Stimulated activated CD4-positive, alpha-beta T cell treated with anti-CD3 and anti-CD28 coated beads, Interleukin-2, amount 100 ng/mL, for 24 hours (primary cell): Measurements from ENCODE around the gene ZNF579.
A peak's percentile ranks its signal among the peaks of the same experiment; 100 is the strongest.

ENCODE experiments used
- DNase-seq, 2 donors: peaks; one replicate each; pipeline ENCODE4 v3.0.0-alpha.2; 2020

Gene ZNF579, protein sequence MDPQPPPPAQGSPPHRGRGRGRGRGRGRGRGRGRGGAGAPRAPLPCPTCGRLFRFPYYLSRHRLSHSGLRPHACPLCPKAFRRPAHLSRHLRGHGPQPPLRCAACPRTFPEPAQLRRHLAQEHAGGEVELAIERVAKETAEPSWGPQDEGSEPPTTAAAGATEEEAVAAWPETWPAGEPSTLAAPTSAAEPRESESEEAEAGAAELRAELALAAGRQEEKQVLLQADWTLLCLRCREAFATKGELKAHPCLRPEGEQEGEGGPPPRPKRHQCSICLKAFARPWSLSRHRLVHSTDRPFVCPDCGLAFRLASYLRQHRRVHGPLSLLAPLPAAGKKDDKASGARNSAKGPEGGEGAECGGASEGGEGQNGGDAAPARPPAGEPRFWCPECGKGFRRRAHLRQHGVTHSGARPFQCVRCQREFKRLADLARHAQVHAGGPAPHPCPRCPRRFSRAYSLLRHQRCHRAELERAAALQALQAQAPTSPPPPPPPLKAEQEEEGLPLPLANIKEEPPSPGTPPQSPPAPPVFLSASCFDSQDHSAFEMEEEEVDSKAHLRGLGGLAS

DNA sequence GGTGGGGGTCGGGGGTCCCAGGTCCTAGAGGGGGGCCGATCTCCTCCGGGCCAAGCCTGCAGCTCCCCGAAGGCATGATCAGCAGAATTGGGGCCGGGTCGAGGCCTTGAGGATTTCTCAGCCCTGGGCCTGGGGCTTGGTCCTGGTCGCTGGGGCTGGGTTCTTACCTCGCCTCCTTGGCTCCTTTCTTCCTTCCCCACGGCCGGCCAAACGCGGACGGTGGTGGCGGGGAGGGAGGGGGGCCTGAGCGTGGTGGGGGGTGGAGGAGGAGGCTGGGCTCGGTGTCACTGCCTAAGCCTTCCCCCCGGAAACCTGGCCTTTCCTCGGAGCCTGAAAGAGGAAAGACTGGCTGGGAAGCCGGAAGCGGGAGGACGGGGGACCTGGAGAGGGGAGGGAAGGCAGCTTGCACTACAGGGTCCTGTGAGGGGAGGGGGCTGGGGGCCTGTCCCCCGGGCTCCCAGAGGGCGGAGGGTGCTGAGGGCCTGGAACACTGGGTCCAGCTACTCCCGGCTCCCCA, at the start of gene ZNF579:
Gene ZNF579, minus strand, starts transcription at position 221 of the 517 bp plus-strand sequence. CDS start 1,209 bp downstream, outside the sequence.
- peak; percentile 87 to 88 for DNase-seq

DNA sequence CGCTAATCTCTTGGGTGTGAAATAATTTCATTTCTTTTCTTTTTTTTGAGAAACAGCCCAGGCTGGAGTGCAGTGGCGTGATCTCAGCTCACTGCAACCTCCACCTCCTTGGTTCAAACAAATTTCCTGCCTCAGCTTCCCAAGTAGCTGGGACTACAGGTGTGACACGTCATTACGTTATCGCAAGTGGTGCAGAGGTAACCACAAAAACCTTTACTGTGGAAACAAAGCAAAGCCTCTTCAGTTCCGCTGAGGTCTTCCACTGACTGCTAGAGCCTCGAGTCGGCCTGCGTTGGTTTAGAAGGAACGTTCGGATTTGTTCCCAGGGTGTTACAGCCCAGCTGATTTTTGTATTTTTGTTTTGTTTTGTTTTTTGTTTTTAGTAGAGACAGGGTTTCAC, 45.7 kb upstream of the ZNF579 start:
- DNase-seq = peak; percentile 42 to 55

DNA sequence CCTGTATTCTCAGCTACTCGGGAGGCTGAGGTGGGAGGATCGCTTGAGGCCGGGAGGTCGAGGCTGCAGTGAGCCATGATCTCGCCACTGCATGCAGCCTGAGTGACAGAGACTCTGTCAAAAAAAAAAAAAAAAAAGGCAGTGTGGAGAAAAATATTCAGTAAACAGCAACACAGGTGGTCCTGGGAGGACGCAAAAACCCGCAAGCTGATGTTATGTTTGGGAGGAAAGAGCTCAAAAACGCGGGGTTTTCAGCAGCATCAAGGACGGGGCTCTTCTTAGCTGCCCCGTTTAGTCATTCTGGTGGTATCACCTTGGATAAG, 44.3 kb upstream of the ZNF579 start:
- no peak for DNase-seq

DNA sequence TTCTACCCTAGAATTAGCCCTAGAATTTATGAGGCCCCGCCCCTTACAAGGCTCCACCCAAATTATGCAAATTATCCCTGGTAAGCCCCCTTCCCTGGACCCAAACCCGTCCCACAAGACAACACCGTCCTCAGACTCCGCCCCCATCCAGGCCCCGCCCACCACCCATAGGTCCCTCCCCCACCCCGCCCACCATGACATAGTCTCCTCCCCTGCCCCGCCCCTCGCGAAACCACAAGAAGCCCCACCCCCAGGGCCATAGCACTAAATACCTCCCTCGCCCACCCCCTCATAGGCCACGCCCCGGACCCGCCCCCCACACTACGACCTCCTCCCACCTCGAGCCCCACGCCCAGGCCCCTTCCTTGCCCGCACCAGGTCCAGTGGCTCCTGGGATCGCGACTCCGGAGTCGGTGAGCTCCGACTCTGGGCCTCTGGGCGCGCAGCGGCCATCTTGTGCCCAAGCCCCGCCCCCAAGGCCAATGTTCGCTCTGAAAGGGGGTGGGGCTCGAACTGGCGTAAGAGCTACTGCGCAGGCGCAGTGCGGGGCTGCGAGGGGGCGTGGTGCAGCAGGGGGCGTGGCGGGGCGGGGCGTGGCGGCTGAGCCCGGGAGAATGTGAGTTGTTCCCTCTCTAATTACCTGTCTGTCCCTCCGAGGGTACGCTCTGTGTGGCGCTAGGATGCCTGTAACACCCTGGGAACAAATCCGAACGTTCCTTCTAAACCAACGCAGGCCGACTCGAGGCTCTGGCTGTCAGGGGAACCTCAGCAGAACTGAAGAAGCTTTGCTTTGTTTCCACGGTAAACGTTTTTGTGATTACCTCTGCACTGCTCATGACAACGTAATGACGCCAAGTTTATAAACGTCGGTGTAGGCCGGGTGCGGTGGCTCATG, 43.7 kb upstream of the ZNF579 start, which contains the start of gene ZNF784:
Gene ZNF784, minus strand, starts transcription at position 458 of the 895 bp plus-strand sequence. Its CDS starts 5 bp downstream, at position 453.
- DNase-seq = peak; percentile 94 to 95

DNA sequence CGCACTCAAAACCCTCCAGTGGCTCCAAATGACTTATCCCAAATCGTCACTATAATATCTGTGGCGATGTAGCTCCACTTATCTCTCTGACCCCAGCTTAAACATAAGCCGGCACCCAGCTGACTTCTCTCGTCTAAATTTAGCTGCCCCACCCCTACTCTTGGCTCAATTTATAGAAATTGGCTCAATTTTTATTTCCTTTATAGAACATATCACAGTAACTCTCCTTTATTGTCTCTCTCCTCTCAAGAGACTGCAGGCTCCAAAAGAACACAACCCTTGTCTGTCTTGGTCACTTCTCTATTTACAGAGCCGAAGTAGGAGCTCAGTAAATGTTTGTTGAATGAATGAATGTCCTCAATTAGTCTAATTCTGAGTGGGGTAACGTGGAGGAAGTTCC, 42.9 kb upstream of the ZNF579 start:
- no peak for DNase-seq

DNA sequence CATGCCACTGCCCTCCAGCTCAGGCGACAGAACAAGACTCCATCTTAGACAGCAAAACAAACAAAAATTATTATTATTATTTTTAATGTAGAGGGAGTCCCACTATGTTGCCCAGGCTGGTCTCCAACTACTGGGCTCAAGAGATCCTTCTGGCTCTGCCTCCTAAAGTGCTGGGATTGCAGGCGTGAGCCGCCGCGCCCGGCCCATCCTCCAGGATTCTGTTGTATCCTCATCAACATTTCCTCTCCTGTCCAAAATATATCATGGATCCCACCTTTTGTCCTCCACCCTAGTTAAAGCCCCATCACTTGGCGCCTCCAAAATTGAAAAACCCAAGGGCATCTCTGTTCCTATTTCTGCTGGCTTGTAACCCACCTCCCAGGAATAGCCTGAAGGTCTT, 42.5 kb upstream of the ZNF579 start:
- DNase-seq = no peak

DNA sequence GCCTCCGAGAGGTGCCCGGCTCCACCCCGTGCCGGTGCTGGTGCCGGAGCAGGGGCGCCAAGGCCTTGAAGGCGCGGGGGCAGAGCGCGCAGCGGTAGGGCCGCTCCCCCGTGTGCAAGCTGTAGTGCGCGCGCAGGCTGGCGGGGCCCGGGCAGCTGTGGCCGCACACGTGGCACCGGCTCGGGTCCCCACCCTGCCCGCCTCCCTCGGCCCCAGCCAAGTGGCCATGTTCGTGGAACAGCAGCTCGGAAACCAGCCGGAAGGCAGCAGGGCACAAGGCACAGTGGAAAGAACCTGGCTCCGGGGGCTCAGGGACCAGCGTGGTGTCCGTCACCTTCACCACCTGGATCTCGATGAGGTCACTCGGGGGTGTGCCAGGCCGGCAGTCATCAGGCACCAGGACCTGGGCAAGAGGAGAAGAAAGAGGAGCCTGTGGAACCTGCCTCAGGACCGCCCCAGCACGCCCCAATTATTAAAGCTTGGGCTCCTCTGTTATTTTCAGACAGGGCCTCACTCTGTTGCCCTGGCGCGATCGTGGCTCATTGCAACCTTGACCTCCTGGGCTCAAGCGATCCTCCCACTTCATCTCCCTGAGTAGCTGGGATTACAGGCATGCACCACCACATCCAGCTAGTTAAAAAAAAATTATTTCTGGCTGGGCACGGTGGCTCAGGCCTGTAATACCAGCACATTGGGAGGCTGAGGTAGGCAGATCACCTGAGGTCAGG, 41.8 kb upstream of the ZNF579 start:
- no peak for DNase-seq

DNA sequence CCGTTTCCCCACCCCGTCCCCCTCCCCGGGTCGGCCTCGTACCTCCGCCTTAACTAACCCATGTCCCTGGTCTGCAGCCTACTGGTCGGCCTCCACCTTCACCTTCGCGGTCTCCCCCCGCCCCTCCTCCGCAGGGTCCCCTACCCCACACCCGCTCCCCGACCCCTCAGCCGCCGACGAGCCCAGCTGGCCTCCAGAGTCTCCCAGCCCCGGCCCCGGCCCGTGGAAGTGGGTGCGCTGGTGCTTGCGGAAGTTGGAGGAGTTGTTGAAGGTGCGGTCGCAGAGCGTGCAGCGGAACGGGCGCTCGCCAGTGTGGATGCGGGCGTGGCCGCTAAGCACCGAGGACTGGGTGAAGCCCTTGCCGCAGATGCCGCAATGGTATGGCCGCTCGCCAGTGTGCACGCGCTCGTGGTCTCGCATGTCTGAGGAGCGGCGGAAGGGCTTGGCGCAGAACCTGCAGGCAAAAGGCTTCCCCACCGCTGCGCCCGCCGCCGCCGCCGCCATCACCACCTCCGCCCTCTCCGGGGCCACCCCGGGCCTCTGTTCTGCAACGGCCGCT, 41.1 kb upstream of the ZNF579 start:
- DNase-seq = no peak

DNA sequence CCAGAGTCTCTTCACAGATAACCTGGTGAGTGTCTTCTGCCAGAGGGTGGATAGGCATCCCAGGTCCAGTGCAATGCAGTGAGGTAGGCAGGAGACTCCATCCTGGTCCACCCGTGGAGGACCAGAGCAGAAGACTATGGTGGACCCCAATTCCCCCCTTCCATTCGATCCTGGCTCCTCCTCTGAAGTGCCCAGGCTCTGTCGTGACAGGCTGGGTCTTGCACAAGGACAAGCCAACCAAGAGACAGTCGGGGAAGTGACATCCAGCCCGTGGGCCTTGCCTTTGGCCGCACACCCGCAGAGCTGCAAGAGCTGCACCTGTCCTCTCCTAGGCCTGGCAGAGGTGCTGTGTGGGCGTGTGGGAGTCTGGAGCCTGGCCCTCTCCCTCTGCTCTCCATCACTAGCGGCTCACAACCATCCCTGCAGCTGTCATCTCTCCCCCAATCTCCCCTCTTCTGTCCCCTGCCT, 40.6 kb upstream of the ZNF579 start:
- DNase-seq = no peak

DNA sequence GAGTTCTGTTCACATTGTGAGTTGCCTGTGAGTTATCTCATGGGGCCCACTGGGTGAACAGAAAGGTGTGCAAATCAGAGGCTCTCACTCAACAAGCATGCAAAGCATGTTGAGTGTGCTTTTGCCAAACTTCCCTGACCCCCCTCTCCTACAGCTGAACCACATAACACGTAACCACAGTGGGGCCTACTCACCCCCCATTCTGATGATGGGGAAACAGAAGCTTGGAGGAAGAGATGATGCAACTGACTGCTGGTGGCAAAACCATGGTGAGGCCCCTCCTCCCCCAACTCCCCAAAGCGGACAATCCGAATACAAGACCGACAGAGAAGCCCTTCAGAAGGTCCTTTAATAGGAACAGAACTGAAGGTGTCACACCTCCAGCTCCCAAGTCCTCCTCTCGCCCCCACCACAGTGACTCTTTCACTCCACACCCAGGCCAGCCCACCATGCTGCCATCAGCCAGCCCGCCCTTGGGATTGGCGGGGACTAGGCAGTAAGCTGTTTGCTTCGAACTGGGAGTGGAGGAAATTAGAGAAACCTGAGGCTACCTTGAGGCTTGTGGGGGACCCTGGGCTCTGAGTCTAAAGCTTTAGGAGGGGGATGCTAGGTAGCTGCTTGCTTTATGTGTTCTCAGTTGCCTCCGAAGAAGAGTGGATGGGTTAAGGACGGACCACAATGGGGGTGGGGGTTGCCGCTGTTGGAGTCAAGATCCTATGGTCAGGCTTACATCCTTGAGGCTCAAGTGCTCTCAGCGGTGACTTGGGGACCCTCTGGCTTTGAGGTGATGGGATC, 40.0 kb upstream of the ZNF579 start:
- no peak for DNase-seq

DNA sequence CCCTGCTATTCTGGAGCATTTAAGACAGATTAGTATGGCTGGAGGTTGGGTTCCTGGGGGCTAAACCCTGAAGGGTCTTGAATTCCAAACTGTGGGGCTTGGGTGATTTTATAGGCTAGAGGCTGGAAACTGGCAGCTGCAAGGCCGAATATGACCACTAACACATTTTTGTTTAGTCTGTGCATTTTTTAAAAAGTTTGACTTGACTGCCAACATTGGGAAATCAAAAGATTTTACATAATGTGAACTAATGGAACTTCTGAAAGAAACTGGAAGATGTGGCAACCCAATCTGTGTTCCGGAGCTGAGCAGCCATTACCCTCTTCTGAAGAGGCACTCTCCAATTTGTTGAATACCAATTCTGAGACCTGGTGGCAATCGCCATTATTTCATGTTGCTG, 38.6 kb upstream of the ZNF579 start:
- DNase-seq = no peak

DNA sequence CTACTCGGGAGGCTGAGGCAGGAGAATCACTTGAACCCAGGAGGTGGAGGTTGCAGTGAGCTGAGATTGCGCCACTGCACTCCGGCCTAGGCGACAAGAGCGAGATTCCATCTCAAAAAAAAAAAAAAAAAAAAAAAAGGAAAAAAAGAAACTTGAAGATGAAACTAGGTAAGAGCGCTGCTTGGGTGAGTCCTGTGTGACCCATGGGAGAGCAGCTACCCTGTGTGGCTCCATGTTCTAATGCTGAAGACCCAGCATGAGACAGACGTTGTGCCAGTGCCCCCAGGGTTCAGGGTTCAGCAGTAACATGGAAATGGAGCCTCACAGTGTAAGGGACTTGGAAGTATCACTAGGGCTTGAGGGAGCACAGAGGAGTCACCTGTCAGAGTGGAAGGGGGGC, 37.8 kb upstream of the ZNF579 start:
- DNase-seq = no peak

DNA sequence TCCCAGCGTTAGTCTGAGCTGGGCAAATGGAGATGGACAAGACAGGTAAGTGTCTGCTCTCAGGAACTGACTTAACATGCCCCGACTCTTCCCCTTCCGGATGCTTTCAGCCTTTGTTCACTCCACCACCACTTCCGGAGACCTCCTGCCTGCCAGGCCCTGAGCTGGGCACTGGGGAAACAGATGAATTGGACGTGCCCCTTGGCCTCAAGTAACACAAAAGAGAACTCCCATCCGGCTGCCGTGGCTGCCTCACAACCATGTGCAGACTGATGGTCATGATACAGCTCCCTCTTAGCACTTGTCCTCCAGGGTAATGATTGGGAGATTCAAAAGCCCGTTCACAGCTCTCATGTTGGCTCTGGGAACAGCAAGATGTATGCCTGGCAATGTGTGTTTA, 36.8 kb upstream of the ZNF579 start:
- no peak for DNase-seq

DNA sequence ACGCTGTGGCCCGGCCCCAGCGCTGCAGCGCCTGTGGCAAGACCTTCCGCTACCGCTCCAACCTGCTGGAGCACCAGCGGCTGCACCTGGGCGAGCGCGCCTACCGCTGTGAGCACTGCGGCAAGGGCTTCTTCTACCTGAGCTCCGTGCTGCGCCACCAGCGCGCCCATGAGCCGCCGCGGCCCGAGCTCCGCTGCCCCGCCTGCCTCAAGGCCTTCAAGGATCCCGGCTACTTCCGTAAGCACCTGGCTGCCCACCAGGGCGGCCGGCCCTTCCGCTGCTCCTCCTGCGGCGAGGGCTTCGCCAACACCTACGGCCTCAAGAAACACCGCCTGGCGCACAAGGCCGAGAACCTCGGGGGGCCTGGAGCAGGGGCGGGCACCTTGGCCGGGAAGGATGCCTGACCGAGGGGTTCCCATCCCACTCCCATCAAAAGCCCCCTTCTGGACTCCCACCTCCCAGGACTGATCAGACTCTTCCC, 35.8 kb upstream of the ZNF579 start:
- DNase-seq = no peak

DNA sequence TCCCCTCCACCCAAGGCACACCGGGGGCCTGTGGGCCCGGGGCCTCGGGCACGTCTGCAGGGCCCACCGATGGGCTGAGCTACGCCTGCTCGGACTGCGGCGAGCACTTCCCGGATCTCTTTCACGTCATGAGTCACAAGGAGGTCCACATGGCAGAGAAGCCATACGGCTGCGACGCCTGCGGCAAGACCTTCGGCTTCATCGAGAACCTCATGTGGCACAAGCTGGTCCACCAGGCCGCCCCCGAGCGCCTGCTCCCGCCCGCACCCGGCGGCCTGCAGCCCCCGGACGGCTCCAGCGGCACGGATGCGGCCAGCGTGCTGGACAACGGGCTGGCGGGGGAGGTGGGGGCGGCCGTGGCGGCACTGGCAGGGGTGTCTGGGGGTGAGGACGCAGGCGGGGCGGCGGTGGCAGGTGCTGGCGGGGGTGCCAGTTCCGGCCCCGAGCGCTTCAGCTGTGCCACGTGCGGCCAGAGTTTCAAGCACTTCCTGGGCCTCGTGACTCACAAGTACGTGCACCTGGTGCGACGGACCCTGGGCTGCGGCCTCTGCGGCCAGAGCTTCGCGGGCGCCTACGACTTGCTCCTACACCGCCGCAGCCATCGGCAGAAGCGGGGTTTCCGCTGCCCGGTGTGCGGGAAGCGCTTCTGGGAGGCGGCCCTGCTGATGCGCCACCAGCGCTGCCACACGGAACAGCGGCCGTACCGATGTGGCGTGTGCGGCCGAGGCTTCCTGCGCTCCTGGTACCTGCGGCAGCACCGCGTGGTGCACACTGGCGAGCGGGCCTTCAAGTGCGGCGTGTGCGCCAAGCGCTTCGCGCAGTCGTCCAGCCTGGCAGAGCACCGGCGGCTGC, 35.1 kb upstream of the ZNF579 start:
- no peak for DNase-seq

DNA sequence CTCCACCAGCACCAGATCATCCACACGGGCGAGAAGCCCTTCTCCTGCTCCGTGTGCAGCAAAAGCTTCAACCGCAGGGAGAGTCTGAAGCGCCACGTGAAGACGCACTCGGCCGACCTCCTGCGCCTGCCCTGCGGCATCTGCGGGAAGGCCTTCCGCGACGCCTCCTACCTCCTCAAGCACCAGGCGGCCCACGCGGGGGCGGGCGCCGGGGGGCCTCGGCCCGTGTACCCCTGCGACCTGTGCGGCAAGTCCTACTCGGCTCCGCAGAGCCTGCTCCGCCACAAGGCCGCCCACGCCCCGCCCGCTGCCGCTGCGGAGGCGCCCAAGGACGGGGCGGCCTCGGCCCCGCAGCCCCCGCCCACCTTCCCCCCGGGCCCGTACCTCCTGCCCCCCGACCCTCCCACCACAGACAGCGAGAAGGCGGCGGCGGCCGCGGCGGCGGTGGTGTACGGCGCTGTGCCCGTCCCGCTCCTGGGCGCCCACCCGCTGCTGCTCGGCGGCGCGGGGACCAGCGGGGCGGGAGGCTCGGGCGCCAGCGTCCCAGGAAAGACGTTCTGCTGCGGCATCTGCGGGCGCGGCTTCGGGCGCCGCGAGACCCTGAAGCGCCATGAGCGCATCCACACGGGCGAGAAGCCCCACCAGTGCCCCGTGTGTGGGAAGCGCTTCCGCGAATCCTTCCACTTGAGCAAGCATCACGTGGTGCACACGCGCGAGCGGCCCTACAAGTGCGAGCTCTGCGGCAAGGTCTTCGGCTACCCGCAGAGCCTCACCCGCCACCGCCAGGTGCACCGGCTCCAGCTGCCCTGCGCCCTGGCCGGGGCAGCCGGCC, 34.3 kb upstream of the ZNF579 start:
- no peak for DNase-seq

DNA sequence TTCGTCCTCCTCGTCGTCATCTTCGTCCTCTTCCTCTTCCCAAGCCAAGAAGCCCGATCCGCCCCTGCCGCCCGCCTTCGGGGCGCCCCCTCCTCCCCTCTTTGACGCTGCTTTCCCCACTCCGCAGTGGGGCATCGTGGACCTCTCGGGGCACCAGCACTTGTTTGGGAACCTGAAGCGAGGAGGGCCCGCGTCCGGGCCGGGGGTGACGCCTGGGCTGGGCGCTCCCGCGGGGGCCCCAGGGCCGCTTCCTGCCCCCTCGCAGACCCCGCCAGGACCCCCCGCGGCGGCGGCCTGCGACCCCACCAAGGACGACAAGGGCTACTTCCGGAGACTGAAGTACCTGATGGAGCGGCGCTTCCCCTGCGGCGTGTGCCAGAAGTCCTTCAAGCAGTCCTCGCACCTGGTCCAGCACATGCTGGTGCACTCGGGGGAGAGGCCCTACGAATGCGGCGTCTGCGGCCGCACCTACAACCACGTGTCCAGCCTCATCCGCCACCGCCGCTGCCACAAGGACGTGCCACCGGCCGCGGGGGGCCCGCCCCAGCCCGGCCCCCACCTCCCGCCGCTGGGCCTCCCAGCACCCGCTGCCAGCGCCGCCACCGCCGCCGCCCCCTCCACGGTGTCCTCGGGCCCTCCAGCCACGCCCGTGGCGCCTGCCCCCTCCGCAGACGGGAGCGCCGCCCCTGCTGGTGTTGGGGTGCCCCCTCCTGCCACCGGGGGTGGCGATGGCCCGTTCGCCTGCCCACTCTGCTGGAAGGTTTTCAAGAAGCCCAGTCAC, 33.5 kb upstream of the ZNF579 start:
- no peak for DNase-seq

DNA sequence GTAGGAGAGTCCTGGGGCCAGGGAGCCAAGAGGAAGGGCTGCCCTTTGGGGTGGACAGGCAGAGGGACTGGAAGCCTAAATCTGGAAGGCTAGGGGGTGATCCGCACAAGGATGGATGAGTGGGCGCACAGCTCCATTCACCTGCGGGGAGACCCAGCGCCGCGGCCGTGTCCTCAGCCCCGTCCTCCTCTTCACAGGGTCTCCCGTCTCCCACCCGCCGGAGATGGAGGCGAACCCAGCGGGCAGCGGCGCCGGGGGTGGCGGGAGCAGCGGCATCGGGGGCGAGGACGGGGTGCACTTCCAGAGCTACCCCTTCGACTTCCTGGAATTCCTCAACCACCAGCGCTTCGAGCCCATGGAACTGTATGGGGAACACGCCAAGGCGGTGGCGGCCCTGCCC, 32.7 kb upstream of the ZNF579 start:
- DNase-seq = no peak
